HG02970 (cell line): ENCODE results near the gene COL12A1.

Experiments
- ATAC-seq: cut with Tn5 transposase; IDR thresholded peaks from one replicate; pipeline ENCODE4 v1.9.1; 2021; ENCODE audit warnings: mild to moderate bottlenecking, moderate library complexity, moderate number of reproducible peaks; ENCODE audit not compliant: unreplicated experiment, low FRiP score

COL12A1 gene

GRCh38 chr6:75183099-75183541 lies 22.7 kb downstream of the COL12A1 start:
- ATAC-seq: no peak

GRCh38 chr6:75180864-75181263 lies 25.0 kb downstream of the COL12A1 start:
- ATAC-seq: no peak

GRCh38 chr6:75178757-75179156 lies 27.1 kb downstream of the COL12A1 start:
- ATAC-seq: no peak

- ATAC-seq: no peak
Observed at GRCh38 chr6:75176076-75176582, 29.7 kb downstream of the COL12A1 start.

GRCh38 chr6:75171986-75172385 lies 33.9 kb downstream of the COL12A1 start:
- no peak for ATAC-seq

GRCh38 chr6:75171567-75171966 lies 34.3 kb downstream of the COL12A1 start:
- ATAC-seq: no peak

GRCh38 chr6:75170691-75171560 lies 34.9 kb downstream of the COL12A1 start:
- ATAC-seq: no peak

GRCh38 chr6:75169689-75170586 lies 35.9 kb downstream of the COL12A1 start:
- no peak for ATAC-seq

GRCh38 chr6:75167851-75168250 lies 38.0 kb downstream of the COL12A1 start:
- ATAC-seq: no peak

GRCh38 chr6:75167325-75167724 lies 38.5 kb downstream of the COL12A1 start:
- ATAC-seq: no peak

GRCh38 chr6:75166773-75167172 lies 39.1 kb downstream of the COL12A1 start:
- no peak for ATAC-seq

GRCh38 chr6:75166236-75166635 lies 39.6 kb downstream of the COL12A1 start:
- ATAC-seq: no peak

- ATAC-seq: no peak
Observed at GRCh38 chr6:75158176-75158575, 47.7 kb downstream of the COL12A1 start.

GRCh38 chr6:75157336-75157735 lies 48.5 kb downstream of the COL12A1 start:
- no peak for ATAC-seq

- ATAC-seq: no peak
Observed at GRCh38 chr6:75156186-75156878, 49.5 kb downstream of the COL12A1 start.

- ATAC-seq: no peak
Observed at GRCh38 chr6:75155631-75156030, 50.2 kb downstream of the COL12A1 start.

GRCh38 chr6:75154973-75155372 lies 50.9 kb downstream of the COL12A1 start:
- no peak for ATAC-seq

GRCh38 chr6:75150685-75151412 lies 55.0 kb downstream of the COL12A1 start:
- no peak for ATAC-seq

- ATAC-seq: no peak
Observed at GRCh38 chr6:75149696-75150095, 56.2 kb downstream of the COL12A1 start.

- ATAC-seq: no peak
Observed at GRCh38 chr6:75149240-75149639, 56.6 kb downstream of the COL12A1 start.
